Loucy (cell line): ENCODE results near the gene EHF.

Experiments
- EZH2phosphoT487 ChIP-seq: fragments of 200-600 bp; IDR thresholded peaks from 2 replicates; pipeline ENCODE4 v1.6.1; 2018; ENCODE audit warnings: antibody characterized with exemption, mild to moderate bottlenecking, moderate library complexity, borderline replicate concordance
- TF ChIP-seq, protein P1 (sequence below): fragments of 200-600 bp; sonication (generic); conservative IDR thresholded peaks from 2 replicates; pipeline ENCODE4 v1.5.1; 2014; ENCODE audit warnings: mild to moderate bottlenecking, antibody characterized with exemption, low read length

DNA sequence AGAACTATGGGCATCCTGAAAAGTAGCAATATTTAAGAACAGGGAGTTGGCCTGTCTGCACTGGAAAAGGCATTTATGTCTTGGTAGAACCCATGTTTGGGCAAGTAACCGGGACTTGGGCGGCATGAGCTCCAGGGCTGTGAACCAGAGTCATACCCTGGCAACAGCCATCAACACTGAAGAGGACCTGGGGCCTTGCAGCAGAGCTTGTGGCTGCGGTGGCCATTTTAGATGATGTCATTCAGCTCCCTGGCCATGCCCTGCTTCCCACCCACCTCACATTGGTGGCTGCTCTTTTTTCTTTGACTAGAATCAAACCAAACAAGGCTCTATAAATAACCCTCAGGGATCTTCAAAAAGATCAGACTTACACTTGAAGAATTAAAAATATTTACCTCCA, 26.6 kb downstream of the EHF start:
- TF ChIP-seq, protein P1, sequence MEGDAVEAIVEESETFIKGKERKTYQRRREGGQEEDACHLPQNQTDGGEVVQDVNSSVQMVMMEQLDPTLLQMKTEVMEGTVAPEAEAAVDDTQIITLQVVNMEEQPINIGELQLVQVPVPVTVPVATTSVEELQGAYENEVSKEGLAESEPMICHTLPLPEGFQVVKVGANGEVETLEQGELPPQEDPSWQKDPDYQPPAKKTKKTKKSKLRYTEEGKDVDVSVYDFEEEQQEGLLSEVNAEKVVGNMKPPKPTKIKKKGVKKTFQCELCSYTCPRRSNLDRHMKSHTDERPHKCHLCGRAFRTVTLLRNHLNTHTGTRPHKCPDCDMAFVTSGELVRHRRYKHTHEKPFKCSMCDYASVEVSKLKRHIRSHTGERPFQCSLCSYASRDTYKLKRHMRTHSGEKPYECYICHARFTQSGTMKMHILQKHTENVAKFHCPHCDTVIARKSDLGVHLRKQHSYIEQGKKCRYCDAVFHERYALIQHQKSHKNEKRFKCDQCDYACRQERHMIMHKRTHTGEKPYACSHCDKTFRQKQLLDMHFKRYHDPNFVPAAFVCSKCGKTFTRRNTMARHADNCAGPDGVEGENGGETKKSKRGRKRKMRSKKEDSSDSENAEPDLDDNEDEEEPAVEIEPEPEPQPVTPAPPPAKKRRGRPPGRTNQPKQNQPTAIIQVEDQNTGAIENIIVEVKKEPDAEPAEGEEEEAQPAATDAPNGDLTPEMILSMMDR, result no peak
- no peak for TF ChIP-seq EZH2phosphoT487
